G401.6 (cell line): ENCODE results near the gene RET.

Experiments
- FAIRE-seq: peaks from 2 replicates; lab custom pipeline; 2012; peaks lifted over from hg19 to GRCh38; lab: Jason Lieb, UNC

RET gene

GRCh38 chr10:43062402-43063160 is 14.3 kb upstream of the RET start:
- FAIRE-seq: no peak

DNA sequence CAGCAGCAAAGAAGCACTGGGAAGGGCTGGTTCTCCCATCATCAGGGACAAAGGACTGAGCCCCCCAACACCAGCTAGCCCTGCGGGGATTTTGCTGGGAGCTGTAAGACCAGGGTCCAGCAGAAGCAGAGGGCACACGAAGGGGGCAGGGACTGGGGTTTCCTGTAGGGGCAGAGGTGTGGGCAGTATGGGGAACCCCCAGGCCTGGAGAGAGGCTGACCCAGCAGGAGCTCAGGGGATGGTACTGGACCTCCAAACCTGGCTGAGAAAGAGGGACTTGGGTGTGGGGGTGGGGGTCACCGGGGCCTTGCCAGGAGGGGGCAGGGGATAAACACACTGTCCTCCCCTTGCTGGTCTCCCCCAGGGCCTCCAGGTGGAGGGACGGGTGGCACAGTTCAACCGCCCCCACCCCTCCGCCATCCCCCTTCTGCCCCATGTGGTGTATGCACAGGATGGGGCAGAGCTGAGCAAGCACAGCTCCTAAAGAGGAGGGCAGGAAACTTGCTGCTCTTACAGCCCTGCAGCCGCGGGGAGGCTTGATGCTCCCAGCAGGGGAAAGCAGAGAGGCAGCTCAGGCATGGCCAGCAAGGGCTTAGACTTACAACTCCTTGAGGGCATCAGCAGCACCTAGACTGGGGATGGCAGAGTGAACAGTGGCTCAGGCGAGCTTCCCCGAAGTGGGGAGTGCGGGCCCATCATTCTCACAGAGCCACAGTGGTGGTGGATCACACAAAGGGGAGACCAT is 12.4 kb upstream of the RET start:
- FAIRE-seq: no peak

DNA sequence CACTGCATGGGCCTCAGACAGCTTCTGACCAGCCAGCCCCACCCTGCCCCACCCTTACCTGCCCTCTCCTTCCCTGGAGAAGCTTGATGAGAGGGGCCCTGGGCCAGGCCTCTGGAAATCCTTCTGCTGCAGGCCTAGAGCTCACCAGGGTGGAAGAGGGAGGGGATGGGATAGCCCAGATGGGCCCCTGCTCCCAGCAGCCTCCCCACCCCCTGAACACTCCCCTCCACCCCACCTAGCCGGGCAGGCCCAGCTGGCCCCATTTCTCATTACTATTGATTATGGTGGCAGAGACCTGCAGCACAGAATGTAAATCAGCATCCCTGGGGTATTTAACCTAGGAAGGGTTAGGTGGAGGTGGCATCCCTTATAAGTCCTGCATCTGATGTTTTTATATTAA is 11.6 kb upstream of the RET start:
- FAIRE-seq: no peak

GRCh38 chr10:43065761-43066160 is 11.1 kb upstream of the RET start:
- FAIRE-seq: no peak

- FAIRE-seq: no peak
Observed at GRCh38 chr10:43066481-43066880, 10.4 kb upstream of the RET start.

- no peak for FAIRE-seq
Observed at GRCh38 chr10:43067391-43068135, 9.3 kb upstream of the RET start.

- no peak for FAIRE-seq
Observed at GRCh38 chr10:43068136-43068395, 8.8 kb upstream of the RET start.

DNA sequence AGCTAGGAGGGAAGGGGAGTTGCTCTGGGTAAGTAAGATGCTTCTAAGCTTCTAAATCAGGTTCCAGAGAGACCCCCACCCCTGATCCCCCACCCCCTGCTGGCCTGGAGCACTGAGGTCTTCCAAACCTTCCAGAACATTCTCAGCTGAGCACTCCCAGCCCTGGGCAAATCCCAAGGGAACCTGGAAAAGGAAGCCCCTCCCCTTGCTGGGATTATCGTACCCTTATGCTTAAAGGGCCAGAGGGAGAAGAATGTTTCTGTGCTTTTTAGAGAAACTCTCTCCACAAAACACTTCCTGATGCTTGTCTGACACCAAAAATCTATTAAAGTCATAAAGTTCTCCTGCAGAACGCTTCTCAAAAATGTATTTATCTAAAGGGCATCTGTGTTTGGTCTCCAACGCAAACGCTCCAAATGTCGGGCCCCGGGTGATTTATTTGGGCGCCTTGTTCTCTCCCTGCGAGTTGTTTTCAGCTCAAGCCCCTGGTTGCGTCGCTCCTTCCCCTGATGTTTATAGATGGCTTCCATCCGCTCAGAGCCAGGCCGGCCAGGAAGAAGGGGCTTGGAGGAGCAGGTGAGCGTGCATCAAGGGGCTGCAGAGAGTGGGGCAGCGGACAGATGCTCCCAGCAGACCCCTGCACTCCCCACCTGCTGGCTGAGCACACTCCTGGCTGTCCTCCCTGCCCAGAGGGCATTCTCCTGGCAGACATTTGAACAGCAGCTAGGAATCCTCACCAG is 8.2 kb upstream of the RET start:
- FAIRE-seq: no peak

GRCh38 chr10:43069211-43069515 is 7.7 kb upstream of the RET start:
- no peak for FAIRE-seq

DNA sequence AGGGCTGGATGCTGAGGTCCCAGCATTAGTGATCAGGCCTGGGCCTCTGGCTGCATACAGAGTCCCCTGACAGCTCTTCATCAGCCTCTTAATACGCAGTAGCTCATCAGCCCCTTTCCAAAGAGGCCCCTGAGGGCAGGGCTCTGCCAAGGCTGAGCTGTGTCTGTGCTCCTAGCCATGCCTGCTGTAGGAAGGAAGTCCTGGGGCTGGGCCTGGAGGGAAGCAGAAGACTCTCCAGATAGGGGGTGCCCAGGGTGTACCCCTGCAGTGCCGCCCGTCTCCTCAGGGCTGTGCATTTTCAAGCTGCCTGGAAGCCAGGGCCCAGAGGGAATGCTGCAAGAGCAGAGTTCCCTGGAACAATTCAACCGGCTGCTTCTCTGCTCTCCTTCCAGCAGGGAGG is 7.3 kb upstream of the RET start:
- FAIRE-seq: no peak

DNA sequence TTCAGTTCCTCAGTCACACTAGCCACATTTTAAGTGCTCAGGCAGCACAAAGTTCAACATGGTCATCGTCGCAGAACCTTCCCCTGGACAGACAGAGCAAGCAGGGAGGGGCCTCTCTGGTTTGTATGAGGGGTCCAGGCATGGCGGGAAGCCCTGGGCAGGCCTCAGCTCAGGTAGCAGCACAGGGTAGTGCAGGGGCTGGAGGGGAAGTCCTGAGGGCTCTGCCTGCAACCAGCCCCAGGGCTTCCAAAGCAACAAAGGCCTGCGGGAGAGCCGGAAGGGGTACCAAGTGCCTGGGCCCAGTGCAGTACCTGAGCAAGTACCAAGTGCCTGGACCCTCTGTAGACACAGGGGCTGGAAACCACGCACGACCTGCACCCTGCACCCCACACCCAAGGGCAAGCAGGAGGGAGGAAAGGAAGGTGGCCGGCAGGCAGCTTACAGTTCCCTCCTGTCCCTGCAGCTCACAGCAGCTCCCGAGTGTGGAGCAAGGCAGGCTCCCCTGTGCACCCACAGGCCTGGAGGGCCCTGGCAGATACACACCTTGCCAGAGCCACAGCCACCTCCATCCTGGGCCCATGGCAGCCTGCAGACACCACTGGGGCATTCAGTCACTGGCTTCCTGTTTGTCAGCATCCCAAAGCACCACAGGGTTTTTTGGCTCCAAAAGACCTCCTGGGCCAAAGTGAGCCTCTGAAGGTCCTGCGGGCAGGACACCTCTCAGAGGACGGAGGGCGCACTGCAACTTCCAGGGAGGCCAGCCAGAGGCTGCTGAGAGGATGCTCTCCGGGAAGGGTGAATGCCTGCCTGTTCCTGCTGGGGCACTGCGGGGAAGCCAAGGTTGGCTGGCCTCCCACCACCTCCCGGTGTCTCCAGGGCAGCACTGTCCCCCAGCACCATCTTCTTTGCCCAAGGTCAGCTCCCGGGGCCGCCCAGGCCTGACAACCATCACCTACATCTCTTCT is 6.5 kb upstream of the RET start:
- FAIRE-seq: no peak

- FAIRE-seq: no peak
Observed at GRCh38 chr10:43071865-43072650, 4.8 kb upstream of the RET start.

GRCh38 chr10:43073191-43073590 is 3.7 kb upstream of the RET start:
- FAIRE-seq: no peak

- no peak for FAIRE-seq
Observed at GRCh38 chr10:43073721-43074120, 3.1 kb upstream of the RET start.

GRCh38 chr10:43074409-43074808 is 2.5 kb upstream of the RET start:
- FAIRE-seq: no peak

GRCh38 chr10:43074827-43075611 is 1.9 kb upstream of the RET start:
- no peak for FAIRE-seq

- no peak for FAIRE-seq
Observed at GRCh38 chr10:43075612-43076003, 1.3 kb upstream of the RET start.

- FAIRE-seq: no peak
Observed at GRCh38 chr10:43076311-43076875, 476 bp upstream of the RET start.

DNA sequence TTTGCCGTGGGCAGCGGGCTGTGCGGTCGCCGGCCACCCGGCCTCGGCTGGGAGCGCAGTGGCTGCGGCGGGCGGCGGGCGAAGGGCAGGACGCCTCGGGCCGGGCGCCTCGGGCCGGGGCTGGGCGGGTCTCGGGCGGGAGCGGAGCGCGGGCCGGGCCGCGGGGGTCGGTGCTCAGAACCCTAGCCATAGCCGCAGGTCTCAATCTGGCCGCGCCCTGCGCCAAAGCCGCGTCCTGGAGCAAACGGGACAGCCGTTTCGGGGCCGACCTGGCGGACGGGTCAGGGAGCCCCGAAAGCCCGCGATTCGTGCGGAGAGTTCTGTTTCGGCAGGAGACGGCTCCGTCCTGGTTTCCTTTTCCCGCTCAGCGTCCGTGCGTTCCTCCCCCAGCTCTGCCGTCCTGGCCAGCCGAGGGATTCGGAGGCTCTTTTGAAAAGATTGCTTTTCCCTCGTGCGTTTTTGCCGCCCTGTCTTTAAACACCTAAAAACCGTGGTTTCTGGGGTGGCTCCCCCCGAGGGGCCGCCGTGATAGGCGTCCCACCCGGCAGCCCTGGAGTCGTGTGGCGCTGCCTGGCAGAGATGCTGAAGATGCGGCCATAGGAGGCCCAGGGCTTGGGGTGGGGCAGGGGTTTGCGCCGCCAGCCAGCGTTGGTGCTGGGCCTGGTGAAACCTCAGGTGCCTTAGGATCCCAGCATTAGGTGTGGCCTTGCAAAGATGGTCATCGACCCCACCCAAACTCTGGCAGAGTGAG is 727 bp downstream of the RET start:
- FAIRE-seq: no peak
